ENCODE data around the gene TBC1D22B. TPM values are rescaled to one million over a fixed set of nuclear protein-coding genes. Genes with fewer than 3 reads are reported as not detected.
"Not testable (repeated sequence)": the region's sequence is repeated elsewhere in the genome, so short reads cannot be mapped to it uniquely, and the experiment has no call there.

TBC1D22B gene
- total and polyA plus RNA-seq, 7 donors: 4.3 to 25.6 (median 9.0) TPM

DNA sequence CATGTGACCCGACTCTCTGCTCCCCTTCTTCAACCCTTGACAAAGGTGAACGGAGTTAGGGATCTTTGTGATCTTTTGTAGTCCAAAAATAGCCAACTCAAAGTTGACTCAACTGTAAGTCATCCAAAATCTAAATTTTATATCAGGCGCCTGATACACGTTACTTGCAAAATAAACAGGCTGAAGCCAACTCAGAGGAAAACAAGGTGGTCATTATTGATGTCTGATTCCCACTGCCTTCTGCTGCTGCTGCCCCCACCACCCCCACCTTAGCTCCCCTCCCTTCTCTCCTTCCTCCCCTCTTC lies 83.0 kb downstream of the TBC1D22B start:
- no peak overlapping the region for H3K4me3 ChIP-seq
- no peaks in the 10 kb centered on the region for H3K4me1 ChIP-seq
- ATAC-seq: peak in 1 of 4 donors; percentile 40
- intact Hi-C loops (cut with DNase I): no loop called here
- no peaks in the 10 kb centered on the region for H3K36me3 ChIP-seq (ENCODE audit: insufficient read depth in 1 of 2, low read depth in 1 of 2)
- H3K27me3 ChIP-seq (ENCODE audit: insufficient read depth in 3 of 3, low read length in 2 of 3): no peaks in the 10 kb centered on the region
- H3K27ac ChIP-seq: no peak overlapping the region
- TF ChIP-seq, protein P1, sequence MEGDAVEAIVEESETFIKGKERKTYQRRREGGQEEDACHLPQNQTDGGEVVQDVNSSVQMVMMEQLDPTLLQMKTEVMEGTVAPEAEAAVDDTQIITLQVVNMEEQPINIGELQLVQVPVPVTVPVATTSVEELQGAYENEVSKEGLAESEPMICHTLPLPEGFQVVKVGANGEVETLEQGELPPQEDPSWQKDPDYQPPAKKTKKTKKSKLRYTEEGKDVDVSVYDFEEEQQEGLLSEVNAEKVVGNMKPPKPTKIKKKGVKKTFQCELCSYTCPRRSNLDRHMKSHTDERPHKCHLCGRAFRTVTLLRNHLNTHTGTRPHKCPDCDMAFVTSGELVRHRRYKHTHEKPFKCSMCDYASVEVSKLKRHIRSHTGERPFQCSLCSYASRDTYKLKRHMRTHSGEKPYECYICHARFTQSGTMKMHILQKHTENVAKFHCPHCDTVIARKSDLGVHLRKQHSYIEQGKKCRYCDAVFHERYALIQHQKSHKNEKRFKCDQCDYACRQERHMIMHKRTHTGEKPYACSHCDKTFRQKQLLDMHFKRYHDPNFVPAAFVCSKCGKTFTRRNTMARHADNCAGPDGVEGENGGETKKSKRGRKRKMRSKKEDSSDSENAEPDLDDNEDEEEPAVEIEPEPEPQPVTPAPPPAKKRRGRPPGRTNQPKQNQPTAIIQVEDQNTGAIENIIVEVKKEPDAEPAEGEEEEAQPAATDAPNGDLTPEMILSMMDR (IDR thresholded peaks at IDR 0.05): no peak
- 60 to 80% (median 67%) methylated on average over 4 of the region's 4 CpGs for WGBS, 3 donors
- no peak for DNase-seq
- H3K9me3 ChIP-seq: no peaks in the 10 kb centered on the region

DNA sequence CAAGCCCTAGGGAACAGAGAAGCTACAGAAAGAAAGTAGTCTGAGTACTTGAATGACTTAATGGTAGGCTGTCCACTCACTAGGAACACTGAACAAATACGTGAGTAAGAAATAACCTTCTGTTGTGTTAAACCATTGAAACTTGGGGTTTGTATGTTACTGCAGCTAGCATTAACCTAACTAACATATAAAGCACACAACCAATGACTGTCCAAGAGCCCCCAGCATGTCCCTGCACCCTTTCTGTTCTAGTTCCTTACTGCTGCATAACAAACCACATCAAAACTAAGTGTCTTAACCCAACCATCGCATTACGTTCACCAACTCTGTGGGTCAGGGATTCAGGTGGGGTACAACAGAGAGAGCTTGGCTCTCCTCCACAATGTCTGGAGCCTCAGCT lies 85.7 kb downstream of the TBC1D22B start:
- Histone ChIP-seq H3K4me3 (no peak overlapping the region), H3K36me3 (ENCODE audit: insufficient read depth in 1 of 2, low read depth in 1 of 2) (no peaks in the 10 kb centered on the region), H3K4me1 (no peaks in the 10 kb centered on the region), H3K27me3 (ENCODE audit: insufficient read depth in 3 of 3, low read length in 2 of 3) (no peaks in the 10 kb centered on the region), H3K9me3 (no peaks in the 10 kb centered on the region), H3K27ac (no peak overlapping the region)
- no peak for DNase-seq
- intact Hi-C loops (cut with DNase I): no loop called here
- ATAC-seq: no peak
- TF ChIP-seq, protein P1 (IDR thresholded peaks at IDR 0.05): no peak
- WGBS, 3 donors: 84 to 90% (median 88%) methylated on average over 3 of the region's 3 CpGs

DNA sequence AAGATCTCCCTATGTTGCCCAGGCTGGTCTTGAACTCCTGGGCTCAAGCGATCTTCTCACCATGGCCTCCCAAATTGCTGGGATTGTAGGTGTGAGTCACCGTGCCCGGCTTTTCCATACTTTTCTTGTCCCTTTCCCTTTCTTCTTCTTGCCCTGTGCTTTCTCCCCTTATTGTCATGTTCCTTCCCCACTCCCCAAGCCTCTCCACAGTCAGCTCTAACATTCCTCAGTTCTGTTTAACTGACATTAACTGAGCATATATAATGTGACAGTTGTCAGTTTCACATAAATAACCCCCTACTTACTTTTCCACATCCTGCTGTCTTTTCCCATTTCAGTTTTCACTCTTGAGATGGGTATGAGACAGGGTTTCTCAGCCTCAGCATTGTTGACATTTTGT lies 86.7 kb downstream of the TBC1D22B start:
- intact Hi-C loops (cut with DNase I): no loop called here

DNA sequence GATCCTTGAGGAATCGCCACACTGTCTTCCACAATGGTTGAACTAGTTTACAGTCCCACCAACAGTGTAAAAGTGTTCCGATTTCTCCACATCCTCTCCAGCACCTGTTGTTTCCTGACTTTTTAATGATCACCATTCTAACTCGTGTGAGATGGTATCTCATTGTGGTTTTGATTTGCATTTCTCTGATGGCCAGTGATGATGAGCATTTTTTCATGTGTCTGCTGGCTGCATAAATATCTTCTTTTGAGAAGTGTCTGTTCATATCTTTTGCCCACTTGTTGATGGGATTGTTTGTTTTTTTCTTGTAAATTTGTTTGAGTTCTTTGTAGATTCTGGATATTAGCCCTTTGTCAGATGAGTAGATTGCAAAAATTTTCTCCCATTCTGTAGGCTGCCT lies 88.2 kb downstream of the TBC1D22B start:
- ATAC-seq; H3K27ac ChIP-seq; intact Hi-C loops (cut with DNase I); H3K4me1 ChIP-seq; H3K9me3 ChIP-seq; H3K36me3 ChIP-seq (ENCODE audit: insufficient read depth in 1 of 2, low read depth in 1 of 2); H3K27me3 ChIP-seq (ENCODE audit: insufficient read depth in 3 of 3, low read length in 2 of 3); DNase-seq; H3K4me3 ChIP-seq: not testable (repeated sequence)
- 73 to 77% (median 75%) methylated on average over 3 of the region's 3 CpGs for WGBS, 3 donors

More for the DNA sequence above, 86.7 kb downstream of the TBC1D22B start:
- H3K4me1 ChIP-seq: no peaks in the 10 kb centered on the region
- H3K27me3 ChIP-seq (ENCODE audit: insufficient read depth in 3 of 3, low read length in 2 of 3): no peaks in the 10 kb centered on the region
- H3K36me3 ChIP-seq (ENCODE audit: insufficient read depth in 1 of 2, low read depth in 1 of 2): no peaks in the 10 kb centered on the region
- no peak for DNase-seq
- no peaks in the 10 kb centered on the region for H3K9me3 ChIP-seq
- H3K4me3 ChIP-seq: no peak overlapping the region
- 86 to 92% (median 91%) methylated on average over 3 of the region's 3 CpGs for WGBS, 3 donors
- ATAC-seq: no peak
- H3K27ac ChIP-seq: no peak overlapping the region
- TF ChIP-seq, protein P1 (IDR thresholded peaks at IDR 0.05): no peak

GRCh38 chr6:37347177-37347576 lies 89.6 kb downstream of the TBC1D22B start:
- Histone ChIP-seq H3K36me3 (ENCODE audit: insufficient read depth in 1 of 2, low read depth in 1 of 2) (no peaks in the 10 kb centered on the region), H3K4me3 (no peak overlapping the region), H3K27me3 (ENCODE audit: insufficient read depth in 3 of 3, low read length in 2 of 3) (no peaks in the 10 kb centered on the region), H3K9me3 (no peaks in the 10 kb centered on the region), H3K27ac (no peak overlapping the region), H3K4me1 (no peaks in the 10 kb centered on the region)
- ATAC-seq (no peak), DNase-seq (no peak)
- TF ChIP-seq, protein P1 (IDR thresholded peaks at IDR 0.05): no peak
- WGBS, 3 donors: 84 to 89% (median 84%) methylated on average over 3 of the region's 3 CpGs
- intact Hi-C loops (cut with DNase I): no loop called here

Data from psoas muscle (tissue), 8 donors.